ENCODE measurements around the gene TMEM107. TPM values are rescaled to one million over a fixed set of nuclear protein-coding genes. Genes with fewer than 3 reads are reported as not detected.

The TMEM107 gene
- total RNA-seq, 1 experiment from 2014 or later, result 17.2 TPM

DNA sequence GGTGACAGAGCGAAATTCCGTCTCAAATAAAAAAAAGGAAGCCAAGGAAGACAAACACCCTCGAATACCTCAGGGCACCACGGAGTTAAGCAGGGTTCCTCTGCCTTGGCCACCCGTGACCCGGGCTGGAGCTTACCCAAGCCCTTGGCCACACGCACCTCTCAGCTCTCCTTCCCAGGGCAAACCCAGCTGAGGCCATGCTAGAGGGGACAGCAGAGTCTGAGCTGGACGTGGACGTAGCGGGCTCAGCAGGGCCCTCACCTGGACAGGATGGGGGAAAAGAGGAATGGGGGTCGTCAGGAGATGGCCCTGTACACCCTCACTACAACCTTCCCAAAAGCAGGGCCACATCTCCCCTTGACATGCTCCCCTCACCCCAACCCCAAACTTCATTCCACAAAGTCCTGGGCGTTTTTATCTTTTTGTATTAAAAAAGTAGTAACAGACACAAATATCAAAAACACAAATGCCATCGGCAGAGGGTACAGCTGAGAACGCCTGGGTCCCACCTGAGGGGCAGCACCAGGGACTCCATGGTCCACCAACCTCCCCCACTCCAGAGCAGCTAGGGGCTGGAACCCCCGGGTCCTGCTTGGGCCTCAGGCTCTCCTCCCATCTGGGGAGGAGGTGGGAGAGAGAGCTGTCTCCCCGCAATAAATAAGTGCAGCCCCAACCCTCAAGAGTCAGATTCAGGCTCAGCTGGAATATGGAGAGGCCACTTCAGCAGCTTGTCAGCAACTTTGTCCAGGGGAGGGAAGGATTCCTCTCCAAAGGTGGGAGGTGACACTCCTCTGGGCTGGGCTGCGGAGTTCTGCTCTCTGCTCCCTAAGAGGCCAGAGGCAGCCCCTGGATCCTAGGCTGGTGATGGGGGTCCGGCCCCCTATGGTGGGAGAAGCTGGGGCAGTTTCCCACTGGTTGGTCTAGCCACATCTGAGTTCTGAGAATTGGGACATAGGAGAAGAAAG lies 35.8 kb downstream of the TMEM107 start:
- CTCF ChIA-PET, result interaction anchor here (0.6 to 3.6 kb wide), 9 partner anchors 11 to 227 kb away, joined by 3 to 25 read pairs (median 4); partner anchors contain the start of genes ALOXE3, HES7 and PER1
- TF ChIP-seq JUN (CRISPR knock-in tag; IDR thresholded peaks at IDR 0.05), result no peak
- no peak for TF ChIP-seq ZNF263 (CRISPR knock-in tag; IDR thresholded peaks at IDR 0.05; ENCODE audit: low read depth)
- no peak for TF ChIP-seq OVOL2 (CRISPR knock-in tag; IDR thresholded peaks at IDR 0.05; ENCODE audit: borderline replicate concordance)
- TF ChIP-seq, protein P1, sequence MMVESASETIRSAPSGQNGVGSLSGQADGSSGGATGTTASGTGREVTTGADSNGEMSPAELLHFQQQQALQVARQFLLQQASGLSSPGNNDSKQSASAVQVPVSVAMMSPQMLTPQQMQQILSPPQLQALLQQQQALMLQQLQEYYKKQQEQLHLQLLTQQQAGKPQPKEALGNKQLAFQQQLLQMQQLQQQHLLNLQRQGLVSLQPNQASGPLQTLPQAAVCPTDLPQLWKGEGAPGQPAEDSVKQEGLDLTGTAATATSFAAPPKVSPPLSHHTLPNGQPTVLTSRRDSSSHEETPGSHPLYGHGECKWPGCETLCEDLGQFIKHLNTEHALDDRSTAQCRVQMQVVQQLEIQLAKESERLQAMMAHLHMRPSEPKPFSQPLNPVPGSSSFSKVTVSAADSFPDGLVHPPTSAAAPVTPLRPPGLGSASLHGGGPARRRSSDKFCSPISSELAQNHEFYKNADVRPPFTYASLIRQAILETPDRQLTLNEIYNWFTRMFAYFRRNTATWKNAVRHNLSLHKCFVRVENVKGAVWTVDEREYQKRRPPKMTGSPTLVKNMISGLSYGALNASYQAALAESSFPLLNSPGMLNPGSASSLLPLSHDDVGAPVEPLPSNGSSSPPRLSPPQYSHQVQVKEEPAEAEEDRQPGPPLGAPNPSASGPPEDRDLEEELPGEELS (CRISPR knock-in tag; IDR thresholded peaks at IDR 0.05), result no peak
- no peak for TF ChIP-seq GABPB1 (CRISPR knock-in tag; IDR thresholded peaks at IDR 0.05)
- DNase-seq (ENCODE audit: low spot score) (no peak), ATAC-seq (no peak)
- Mint-ChIP-seq H3K27ac (no peak overlapping the region), H3K4me3 (no peak overlapping the region), H3K4me1 (0 out of 2 replicates have a peak, but pooled peaks cover 2% of the 10 kb centered on the region), H3K9me3 (no peaks in the 10 kb centered on the region), H3K36me3 (peaks cover 15% of the 10 kb centered on the region), H3K27me3 (ENCODE audit: low read depth) (no peaks in the 10 kb centered on the region; the same call in 1 of the 2 replicates)
- POLR2A ChIA-PET, result interaction anchor here (1.1 to 2.3 kb wide), 3 partner anchors 12 to 16 kb away, joined by 4 to 12 read pairs (median 5); partner anchors contain the start of gene PER1

DNA sequence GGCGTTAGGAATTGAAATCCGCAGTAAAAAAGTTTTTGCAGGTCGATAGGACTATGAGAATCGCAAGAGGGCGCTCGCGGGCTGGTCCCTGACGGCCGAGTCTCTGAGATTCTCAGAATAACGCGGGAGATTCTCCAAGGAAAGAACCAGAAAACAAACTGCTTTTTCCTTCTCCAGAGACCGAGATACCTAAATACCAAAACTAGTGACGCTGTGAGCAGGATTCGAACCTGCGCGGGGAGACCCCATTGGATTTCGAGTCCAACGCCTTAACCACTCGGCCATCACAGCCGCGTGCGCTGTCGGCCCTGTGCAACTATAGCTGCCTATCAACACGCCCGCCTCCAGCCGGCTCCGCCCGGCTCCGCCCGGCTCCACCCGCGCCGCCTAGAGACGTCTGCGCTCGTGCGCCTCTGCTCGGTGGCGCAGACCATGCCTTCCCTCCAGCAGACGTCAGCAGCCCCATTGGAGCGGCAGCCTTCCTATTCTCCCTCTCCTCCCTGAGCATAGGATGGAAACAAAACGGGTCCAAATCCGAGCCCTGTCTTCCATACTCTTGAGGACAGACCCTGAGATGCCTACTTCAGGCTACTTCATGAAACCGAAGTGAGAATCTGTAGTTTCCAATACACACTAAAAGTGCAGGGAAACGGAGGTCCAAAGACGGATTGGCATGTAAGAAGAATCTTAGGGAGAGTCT lies 37.4 kb downstream of the TMEM107 start:
- ChIA-PET CTCF (interaction anchor here (0.8 to 3.6 kb wide), 8 partner anchors 12 to 45 kb away, joined by 3 to 25 read pairs (median 6); partner anchors contain the start of genes ALOXE3, HES7 and PER1), POLR2A (interaction anchor here (1.1 to 2.3 kb wide), 3 partner anchors 13 to 34 kb away, joined by 3 to 12 read pairs (median 4); partner anchors contain the start of gene PER1)
- H3K27me3 Mint-ChIP-seq (ENCODE audit: low read depth), result no peaks in the 10 kb centered on the region; the same call in 1 of the 2 replicates
- DNase-seq (ENCODE audit: low spot score) (peak; percentile 97), ATAC-seq (peak; percentile 91)
- H3K27ac Mint-ChIP-seq, result no peak overlapping the region
- peaks cover 10% of the 10 kb centered on the region for H3K36me3 Mint-ChIP-seq
- H3K4me3 Mint-ChIP-seq, result no peak overlapping the region
- peaks cover 8% of the 10 kb centered on the region for H3K4me1 Mint-ChIP-seq
- no peaks in the 10 kb centered on the region for H3K9me3 Mint-ChIP-seq
- TF ChIP-seq, protein P2, sequence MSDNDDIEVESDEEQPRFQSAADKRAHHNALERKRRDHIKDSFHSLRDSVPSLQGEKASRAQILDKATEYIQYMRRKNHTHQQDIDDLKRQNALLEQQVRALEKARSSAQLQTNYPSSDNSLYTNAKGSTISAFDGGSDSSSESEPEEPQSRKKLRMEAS (CRISPR knock-in tag; IDR thresholded peaks at IDR 0.05), result 0 out of 2 replicates have a peak, but pooled peaks have one; percentile 57
- TF ChIP-seq, protein P3, sequence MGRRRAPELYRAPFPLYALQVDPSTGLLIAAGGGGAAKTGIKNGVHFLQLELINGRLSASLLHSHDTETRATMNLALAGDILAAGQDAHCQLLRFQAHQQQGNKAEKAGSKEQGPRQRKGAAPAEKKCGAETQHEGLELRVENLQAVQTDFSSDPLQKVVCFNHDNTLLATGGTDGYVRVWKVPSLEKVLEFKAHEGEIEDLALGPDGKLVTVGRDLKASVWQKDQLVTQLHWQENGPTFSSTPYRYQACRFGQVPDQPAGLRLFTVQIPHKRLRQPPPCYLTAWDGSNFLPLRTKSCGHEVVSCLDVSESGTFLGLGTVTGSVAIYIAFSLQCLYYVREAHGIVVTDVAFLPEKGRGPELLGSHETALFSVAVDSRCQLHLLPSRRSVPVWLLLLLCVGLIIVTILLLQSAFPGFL (CRISPR knock-in tag; IDR thresholded peaks at IDR 0.05; ENCODE audit: borderline replicate concordance), result peak; percentile 50; the same call in 1 of the 2 replicates
- TF ChIP-seq GABPB1 (CRISPR knock-in tag; IDR thresholded peaks at IDR 0.05) (peak; percentile 87), TEAD1 (CRISPR knock-in tag; IDR thresholded peaks at IDR 0.05) (peak; percentile 89; the same call in 1 of the 2 replicates), SP1 (CRISPR knock-in tag; conservative IDR thresholded peaks at IDR 0.05) (peak; percentile 71), NR1H2 (CRISPR knock-in tag; IDR thresholded peaks at IDR 0.05) (no peak)
- TF ChIP-seq, protein P4, sequence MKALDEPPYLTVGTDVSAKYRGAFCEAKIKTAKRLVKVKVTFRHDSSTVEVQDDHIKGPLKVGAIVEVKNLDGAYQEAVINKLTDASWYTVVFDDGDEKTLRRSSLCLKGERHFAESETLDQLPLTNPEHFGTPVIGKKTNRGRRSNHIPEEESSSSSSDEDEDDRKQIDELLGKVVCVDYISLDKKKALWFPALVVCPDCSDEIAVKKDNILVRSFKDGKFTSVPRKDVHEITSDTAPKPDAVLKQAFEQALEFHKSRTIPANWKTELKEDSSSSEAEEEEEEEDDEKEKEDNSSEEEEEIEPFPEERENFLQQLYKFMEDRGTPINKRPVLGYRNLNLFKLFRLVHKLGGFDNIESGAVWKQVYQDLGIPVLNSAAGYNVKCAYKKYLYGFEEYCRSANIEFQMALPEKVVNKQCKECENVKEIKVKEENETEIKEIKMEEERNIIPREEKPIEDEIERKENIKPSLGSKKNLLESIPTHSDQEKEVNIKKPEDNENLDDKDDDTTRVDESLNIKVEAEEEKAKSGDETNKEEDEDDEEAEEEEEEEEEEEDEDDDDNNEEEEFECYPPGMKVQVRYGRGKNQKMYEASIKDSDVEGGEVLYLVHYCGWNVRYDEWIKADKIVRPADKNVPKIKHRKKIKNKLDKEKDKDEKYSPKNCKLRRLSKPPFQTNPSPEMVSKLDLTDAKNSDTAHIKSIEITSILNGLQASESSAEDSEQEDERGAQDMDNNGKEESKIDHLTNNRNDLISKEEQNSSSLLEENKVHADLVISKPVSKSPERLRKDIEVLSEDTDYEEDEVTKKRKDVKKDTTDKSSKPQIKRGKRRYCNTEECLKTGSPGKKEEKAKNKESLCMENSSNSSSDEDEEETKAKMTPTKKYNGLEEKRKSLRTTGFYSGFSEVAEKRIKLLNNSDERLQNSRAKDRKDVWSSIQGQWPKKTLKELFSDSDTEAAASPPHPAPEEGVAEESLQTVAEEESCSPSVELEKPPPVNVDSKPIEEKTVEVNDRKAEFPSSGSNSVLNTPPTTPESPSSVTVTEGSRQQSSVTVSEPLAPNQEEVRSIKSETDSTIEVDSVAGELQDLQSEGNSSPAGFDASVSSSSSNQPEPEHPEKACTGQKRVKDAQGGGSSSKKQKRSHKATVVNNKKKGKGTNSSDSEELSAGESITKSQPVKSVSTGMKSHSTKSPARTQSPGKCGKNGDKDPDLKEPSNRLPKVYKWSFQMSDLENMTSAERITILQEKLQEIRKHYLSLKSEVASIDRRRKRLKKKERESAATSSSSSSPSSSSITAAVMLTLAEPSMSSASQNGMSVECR (CRISPR knock-in tag; IDR thresholded peaks at IDR 0.05; ENCODE audit: borderline replicate concordance), result peak; percentile 31; the same call in 1 of the 2 replicates
- TF ChIP-seq, protein P5, sequence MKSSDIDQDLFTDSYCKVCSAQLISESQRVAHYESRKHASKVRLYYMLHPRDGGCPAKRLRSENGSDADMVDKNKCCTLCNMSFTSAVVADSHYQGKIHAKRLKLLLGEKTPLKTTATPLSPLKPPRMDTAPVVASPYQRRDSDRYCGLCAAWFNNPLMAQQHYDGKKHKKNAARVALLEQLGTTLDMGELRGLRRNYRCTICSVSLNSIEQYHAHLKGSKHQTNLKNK (CRISPR knock-in tag; IDR thresholded peaks at IDR 0.05), result peak; percentile 56; the same call in 1 of the 2 replicates
- TF ChIP-seq, protein P6, sequence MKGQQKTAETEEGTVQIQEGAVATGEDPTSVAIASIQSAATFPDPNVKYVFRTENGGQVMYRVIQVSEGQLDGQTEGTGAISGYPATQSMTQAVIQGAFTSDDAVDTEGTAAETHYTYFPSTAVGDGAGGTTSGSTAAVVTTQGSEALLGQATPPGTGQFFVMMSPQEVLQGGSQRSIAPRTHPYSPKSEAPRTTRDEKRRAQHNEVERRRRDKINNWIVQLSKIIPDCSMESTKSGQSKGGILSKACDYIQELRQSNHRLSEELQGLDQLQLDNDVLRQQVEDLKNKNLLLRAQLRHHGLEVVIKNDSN (CRISPR knock-in tag; IDR thresholded peaks at IDR 0.05), result peak; percentile 23; the same call in 1 of the 2 replicates
- TF ChIP-seq, protein P7, sequence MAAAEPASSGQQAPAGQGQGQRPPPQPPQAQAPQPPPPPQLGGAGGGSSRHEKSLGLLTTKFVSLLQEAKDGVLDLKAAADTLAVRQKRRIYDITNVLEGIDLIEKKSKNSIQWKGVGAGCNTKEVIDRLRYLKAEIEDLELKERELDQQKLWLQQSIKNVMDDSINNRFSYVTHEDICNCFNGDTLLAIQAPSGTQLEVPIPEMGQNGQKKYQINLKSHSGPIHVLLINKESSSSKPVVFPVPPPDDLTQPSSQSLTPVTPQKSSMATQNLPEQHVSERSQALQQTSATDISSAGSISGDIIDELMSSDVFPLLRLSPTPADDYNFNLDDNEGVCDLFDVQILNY (CRISPR knock-in tag; IDR thresholded peaks at IDR 0.05), result no peak
- TF ChIP-seq, protein P8, sequence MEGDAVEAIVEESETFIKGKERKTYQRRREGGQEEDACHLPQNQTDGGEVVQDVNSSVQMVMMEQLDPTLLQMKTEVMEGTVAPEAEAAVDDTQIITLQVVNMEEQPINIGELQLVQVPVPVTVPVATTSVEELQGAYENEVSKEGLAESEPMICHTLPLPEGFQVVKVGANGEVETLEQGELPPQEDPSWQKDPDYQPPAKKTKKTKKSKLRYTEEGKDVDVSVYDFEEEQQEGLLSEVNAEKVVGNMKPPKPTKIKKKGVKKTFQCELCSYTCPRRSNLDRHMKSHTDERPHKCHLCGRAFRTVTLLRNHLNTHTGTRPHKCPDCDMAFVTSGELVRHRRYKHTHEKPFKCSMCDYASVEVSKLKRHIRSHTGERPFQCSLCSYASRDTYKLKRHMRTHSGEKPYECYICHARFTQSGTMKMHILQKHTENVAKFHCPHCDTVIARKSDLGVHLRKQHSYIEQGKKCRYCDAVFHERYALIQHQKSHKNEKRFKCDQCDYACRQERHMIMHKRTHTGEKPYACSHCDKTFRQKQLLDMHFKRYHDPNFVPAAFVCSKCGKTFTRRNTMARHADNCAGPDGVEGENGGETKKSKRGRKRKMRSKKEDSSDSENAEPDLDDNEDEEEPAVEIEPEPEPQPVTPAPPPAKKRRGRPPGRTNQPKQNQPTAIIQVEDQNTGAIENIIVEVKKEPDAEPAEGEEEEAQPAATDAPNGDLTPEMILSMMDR (IDR thresholded peaks at IDR 0.05), result peak; percentile 83

Measured in WTC11 (cell line).